HepG2 (cell line): ENCODE data around the gene EHD4. TPM values are rescaled to one million over a fixed set of nuclear protein-coding genes. Genes with fewer than 3 reads are reported as not detected.

Source experiments
- ATAC-seq: fragments of 200-7000 bp; cut with Tn5 transposase; 3 replicates; pipeline ENCODE4 v1.9.1; 2020; ENCODE audit warnings: mild to moderate bottlenecking, moderate library complexity
- BruUV-seq: library from RNA; stranded (reverse); fragments of 400-500 nt; replicated peaks from 2 replicates; lab custom pipeline; 2021; lab: Mats Ljungman, UMichigan
- CTCF ChIA-PET: fragments of 300-600 bp; formaldehyde crosslinking; extraction: SDS; loops from one replicate; lab custom pipeline; 2021; ENCODE audit warnings: low total read pairs, inconsistent platforms, low intra/inter-chr PET ratio; lab: Yijun Ruan, JAX
- POLR2A ChIA-PET: fragments of 350-600 bp; sonication (Branson Sonifier 250); formaldehyde crosslinking; loops from one replicate; lab custom pipeline; 2020; ENCODE audit warnings: antibody characterized with exemption, inconsistent platforms; lab: Yijun Ruan, JAX
- DNase-seq: peaks from one replicate; pipeline ENCODE4 v3.0.0-alpha.2; 2015; ENCODE audit warnings: low spot score
- FAIRE-seq: peaks from 3 replicates; lab custom pipeline; 2011; peaks lifted over from hg19 to GRCh38; lab: Jason Lieb, UNC
- H2AFZ ChIP-seq: one replicate; pipeline ENCODE4 v1.6.1; 2011; ENCODE audit warnings: low read length, inconsistent platforms
- H3K27ac ChIP-seq: fragments of 300-600 bp; 3 replicates; pipeline ENCODE4 v1.8.0; 2011; ENCODE audit warnings: mixed run types, mild to moderate bottlenecking, mixed read lengths, low read length, inconsistent platforms; ENCODE audit not compliant: insufficient read depth; ENCODE audit errors: extremely low read length
- H3K27me3 ChIP-seq, 2 experiments: fragments of 200-600 bp in 1 of 2; 2 replicates in 1 of 2; 3 replicates in 1 of 2; pipeline versions ENCODE4 v1.6.0 to v1.8.0; 2011; ENCODE audit warnings: low read length in 2 of 2, mild to moderate bottlenecking in 2 of 2, moderate library complexity in 2 of 2, inconsistent platforms in 1 of 2; ENCODE audit not compliant: insufficient read depth in 2 of 2, control insufficient read depth in 1 of 2
- H3K36me3 ChIP-seq, 2 experiments: fragments of 200-600 bp in 1 of 2; replicated peaks in 1 of 2; 2 replicates in 1 of 2; 3 replicates in 1 of 2; pipeline versions ENCODE4 v1.5.1 to v1.8.0; 2011; ENCODE audit warnings: low read length in 2 of 2, inconsistent platforms in 1 of 2; ENCODE audit not compliant: insufficient read depth in 2 of 2, control insufficient read depth in 1 of 2
- H3K4me1 ChIP-seq: 2 replicates; pipeline ENCODE4 v1.5.1; 2012; ENCODE audit warnings: low read length, inconsistent platforms; ENCODE audit not compliant: insufficient read depth
- H3K4me2 ChIP-seq: 2 replicates; pipeline ENCODE4 v1.6.0; 2011; ENCODE audit warnings: low read depth, low read length, inconsistent platforms
- H3K4me3 ChIP-seq, 3 experiments: fragments of 200-600 bp in 1 of 3; sonication (generic), shearing (Covaris generic) in 1 of 3; replicated peaks in 1 of 3; 2 replicates each; pipeline ENCODE4 v1.5.1; 2011 to 2016; ENCODE audit warnings: low read length in 3 of 3, inconsistent platforms in 2 of 3, low read depth in 2 of 3, mild to moderate bottlenecking in 2 of 3, control low read depth in 1 of 3, mixed read lengths in 1 of 3; ENCODE audit not compliant: insufficient read depth in 1 of 3
- H3K79me2 ChIP-seq: one replicate; pipeline ENCODE4 v1.6.1; 2011; ENCODE audit warnings: low read length, inconsistent platforms; ENCODE audit not compliant: insufficient read depth
- H3K9ac ChIP-seq: 2 replicates; pipeline ENCODE4 v1.6.0; 2011; ENCODE audit warnings: mild to moderate bottlenecking, low read depth, low read length, inconsistent platforms; ENCODE audit not compliant: insufficient read depth
- H3K9me3 ChIP-seq: 2 replicates; pipeline ENCODE4 v1.5.1; 2012; ENCODE audit warnings: mild to moderate bottlenecking, low read length
- H4K20me1 ChIP-seq: 2 replicates; pipeline ENCODE4 v1.6.0; 2011; ENCODE audit warnings: inconsistent platforms, mild to moderate bottlenecking, low read length, moderate library complexity; ENCODE audit not compliant: insufficient read depth
- REXO4 ChIP-seq: sonication (generic); formaldehyde crosslinking; IDR thresholded peaks from 2 replicates; pipeline ENCODE4 v1.8.0; 2022; ENCODE audit warnings: missing genetic modification reagents, mild to moderate bottlenecking, borderline replicate concordance
- ZBTB46 ChIP-seq: sonication (generic); formaldehyde crosslinking; IDR thresholded peaks from 2 replicates; pipeline ENCODE4 v1.4.0; 2020; ENCODE audit warnings: mild to moderate bottlenecking, missing genetic modification reagents, borderline replicate concordance
- ZFY ChIP-seq: sonication (generic); formaldehyde crosslinking; IDR thresholded peaks from 2 replicates; pipeline ENCODE4 v1.4.0; 2020; ENCODE audit warnings: missing genetic modification reagents
- ZNF280B ChIP-seq: sonication (generic); formaldehyde crosslinking; IDR thresholded peaks from 2 replicates; pipeline ENCODE4 v1.5.0; 2020; ENCODE audit warnings: missing genetic modification reagents, mild to moderate bottlenecking, borderline replicate concordance
- WGBS: methylation state at CpG from one replicate; pipeline ENCODE4 v1.1.6; 2017; ENCODE audit warnings: low lambda C conversion rate; 5-methylcytosine and 5-hydroxymethylcytosine counted together
- in situ Hi-C: cut with HindIII; loops from 2 replicates; pipeline ENCODE4 v1.10.0; 2017; ENCODE audit warnings: low pct_unique_long_range_greater_than_20kb; ENCODE audit not compliant: extremely low pct_ligation_motif_present
- intact Hi-C: fragments of 100-400 bp; cut with micrococcal nuclease; formaldehyde crosslinking; loops from one replicate; pipeline ENCODE4 v1.10.0; 2022; ENCODE audit not compliant: unreplicated experiment
- polyA plus RNA-seq, 8 experiments: library from polyadenylated mRNA; depleted of rRNA in 3 of 8; stranded (reverse) in 7 of 8; unstranded in 1 of 8; fragments of >200 nt; fragmentation: Illumina TruSeq in 4 of 8; extraction: Trizol in 4 of 8; gene quantifications; 2 replicates each; pipeline versions ENCODE4 v1.2.1 to v1.2.3, GENCODE V29; 2011 to 2016; ENCODE audit warnings: low read depth in 4 of 8, missing spikeins in 1 of 8, mixed read lengths in 1 of 8; ENCODE audit not compliant: insufficient read depth in 1 of 8
- total RNA-seq, 5 experiments: library from RNA; depleted of rRNA; stranded (reverse); fragments of >200 nt; fragmentation: Illumina TruSeq; extraction: Trizol; gene quantifications; 2 replicates each; pipeline ENCODE4 v1.2.3, GENCODE V29; 2016; ENCODE audit warnings: low read depth in 1 of 5

EHD4 gene
- total and polyA plus RNA-seq, 2 of the 13 experiments (the other 11 are each of a cell fraction or from before 2014, with no cell fraction given), result 3.1 to 4.8 TPM

DNA sequence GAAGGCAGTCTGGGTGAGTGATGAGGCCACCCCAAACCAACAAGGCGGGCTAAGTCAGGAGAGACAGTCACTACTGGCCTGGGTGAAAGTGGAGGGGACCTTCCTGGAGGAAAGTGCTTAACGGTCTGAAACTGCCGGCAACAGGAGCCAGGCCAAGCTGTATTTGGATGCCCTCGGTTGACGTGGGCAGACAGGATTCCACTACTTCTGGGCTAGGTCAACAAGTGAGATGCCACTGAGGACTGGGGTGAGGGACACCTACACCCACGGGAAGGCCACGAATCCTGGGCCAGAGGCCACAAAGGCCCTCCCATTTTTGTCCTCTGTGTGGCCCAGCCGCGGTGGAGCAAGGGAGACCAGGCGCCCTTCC is 90.8 kb downstream of the EHD4 start (continued):
- TF ChIP-seq ZNF280B (CRISPR knock-in tag) (no peak), REXO4 (no peak)

- H3K9ac ChIP-seq, result no peak overlapping the region
- CTCF ChIA-PET, result no interaction called here
- no peaks in the 10 kb centered on the region for H3K9me3 ChIP-seq
- 0 out of 2 replicates have a peak, but pooled peaks cover 3% of the 10 kb centered on the region for H4K20me1 ChIP-seq
- POLR2A ChIA-PET, result interaction anchor here (1.4 kb wide), 1 partner anchor 11 kb away, joined by 3 read pairs; no protein-coding TSS in a partner anchor
- H3K79me2 ChIP-seq, result no peaks in the 10 kb centered on the region
- in situ Hi-C loops (no loop called here), intact Hi-C loops (no loop called here)
- BruUV-seq, result no TSS peak
- no peak overlapping the region for H2AFZ ChIP-seq
- H3K27ac ChIP-seq, result no peak overlapping the region
- peak overlapping the region in 1 of 3 experiments; percentile 21; a peak in 1 of 6 replicates for H3K4me3 ChIP-seq
- ATAC-seq (no peak), DNase-seq (no peak), FAIRE-seq (no peak)
- no peaks in the 10 kb centered on the region for H3K36me3 ChIP-seq
- 15% methylated on average over 6 of the region's 8 CpGs for WGBS
- peaks cover 17% of the 10 kb centered on the region; the same call in 1 of the 2 replicates for H3K4me1 ChIP-seq
- peaks cover 12 to 60% of the 10 kb centered on the region in 2 experiments; a peak in 4 of 5 replicates for H3K27me3 ChIP-seq
- TF ChIP-seq ZBTB46 (CRISPR knock-in tag), result no peak
- TF ChIP-seq ZFY (CRISPR knock-in tag), result 0 out of 2 replicates have a peak, but pooled peaks have one; percentile 14
- peak overlapping the region; percentile 18; the same call in 1 of the 2 replicates for H3K4me2 ChIP-seq
Observed at GRCh38 chr15:41881086-41881485, 91.3 kb downstream of the EHD4 start.
